Loucy (cell line): ENCODE data around the gene SPATA13.

ENCODE experiments used
- CTCF ChIP-seq: fragments of 200-600 bp; sonication (generic); conservative IDR thresholded peaks from 2 replicates; pipeline ENCODE4 v1.5.1; 2014; ENCODE audit warnings: mild to moderate bottlenecking, antibody characterized with exemption, low read length
- EZH2phosphoT487 ChIP-seq: fragments of 200-600 bp; IDR thresholded peaks from 2 replicates; pipeline ENCODE4 v1.6.1; 2018; ENCODE audit warnings: antibody characterized with exemption, mild to moderate bottlenecking, moderate library complexity, borderline replicate concordance

DNA sequence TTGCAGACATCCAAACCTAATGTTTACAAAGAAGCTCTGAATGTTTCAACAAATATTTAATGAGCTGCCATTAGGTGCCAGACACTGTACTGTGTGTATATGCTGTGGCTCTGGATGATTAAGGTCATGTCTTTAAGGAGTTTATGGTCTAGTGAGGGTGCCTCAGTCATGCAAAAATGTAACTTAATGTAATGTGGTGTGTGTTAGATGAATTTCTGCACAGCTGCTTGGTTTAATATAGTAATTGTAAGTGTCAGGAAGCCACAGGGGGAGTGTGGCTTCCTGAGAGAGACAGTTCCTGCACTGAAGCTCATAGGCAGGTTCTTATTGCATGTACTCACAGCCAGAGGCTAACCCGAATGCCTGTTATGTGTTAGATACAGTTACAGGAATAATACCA is 43.3 kb downstream of the SPATA13 start:
- no peak for TF ChIP-seq CTCF
- no peak for TF ChIP-seq EZH2phosphoT487
